T-helper 2 cell treated with Interferon-gamma antibody and Interleukin-4, amounts not matched to agents 5 μg/mL and 100 μg/mL, for 36 hours (primary cell): ENCODE measurements around the gene INHBC.

Source experiments
- DNase-seq: peaks from one replicate; pipeline ENCODE4 v3.0.0; 2021; ENCODE audit warnings: low spot score
- H3K27ac Mint-ChIP-seq: one replicate; pipeline ENCODE4 v1.8.0; 2021; ENCODE audit warnings: mild to moderate bottlenecking, mixed read lengths
- H3K27me3 Mint-ChIP-seq: one replicate; pipeline ENCODE4 v1.8.0; 2021; ENCODE audit warnings: low read depth, mixed read lengths
- H3K36me3 Mint-ChIP-seq: one replicate; pipeline ENCODE4 v1.8.0; 2021; ENCODE audit warnings: low read depth, mixed read lengths
- H3K4me1 Mint-ChIP-seq: one replicate; pipeline ENCODE4 v1.8.0; 2021; ENCODE audit warnings: low read depth, mixed read lengths
- H3K4me3 Mint-ChIP-seq: one replicate; pipeline ENCODE4 v1.8.0; 2022; ENCODE audit warnings: mild to moderate bottlenecking, moderate library complexity, mixed read lengths
- H3K9me3 Mint-ChIP-seq: one replicate; pipeline ENCODE4 v1.8.0; 2021; ENCODE audit warnings: mixed read lengths

INHBC gene

GRCh38 chr12:57500213-57500612 lies 65.6 kb downstream of the INHBC start:
- Mint-ChIP-seq H3K27me3 (no peaks in the 10 kb centered on the region), H3K4me1 (no peaks in the 10 kb centered on the region), H3K36me3 (peaks cover 72% of the 10 kb centered on the region), H3K4me3 (no peak overlapping the region), H3K9me3 (peaks cover 3% of the 10 kb centered on the region), H3K27ac (no peak overlapping the region)
- DNase-seq, result no peak
